ENCODE data around the gene NTM.

NTM gene

GRCh38 chr11:131601586-131601985 lies 231.2 kb downstream of the NTM start:
- no peak for DNase-seq (ENCODE audit: low read depth)

- DNase-seq (ENCODE audit: low read depth) = no peak
Observed at GRCh38 chr11:131602431-131602830, 232.0 kb downstream of the NTM start.

- no peak for DNase-seq (ENCODE audit: low read depth)
Observed at GRCh38 chr11:131606811-131607335, 236.5 kb downstream of the NTM start.

- DNase-seq (ENCODE audit: low read depth) = no peak
Observed at GRCh38 chr11:131609337-131609736, 238.9 kb downstream of the NTM start.

- DNase-seq (ENCODE audit: low read depth) = no peak
Observed at GRCh38 chr11:131609921-131610320, 239.5 kb downstream of the NTM start.

GRCh38 chr11:131611322-131611721 lies 240.9 kb downstream of the NTM start:
- DNase-seq (ENCODE audit: low read depth) = no peak

- DNase-seq (ENCODE audit: low read depth) = no peak
Observed at GRCh38 chr11:131612533-131612932, 242.1 kb downstream of the NTM start.

- no peak for DNase-seq (ENCODE audit: low read depth)
Observed at GRCh38 chr11:131614631-131615030, 244.2 kb downstream of the NTM start.

- DNase-seq (ENCODE audit: low read depth) = no peak
Observed at GRCh38 chr11:131615611-131616010, 245.2 kb downstream of the NTM start.

GRCh38 chr11:131616481-131617140 lies 246.2 kb downstream of the NTM start:
- no peak for DNase-seq (ENCODE audit: low read depth)

- DNase-seq (ENCODE audit: low read depth) = no peak
Observed at GRCh38 chr11:131618201-131618600, 247.8 kb downstream of the NTM start.

- no peak for DNase-seq (ENCODE audit: low read depth)
Observed at GRCh38 chr11:131622193-131622592, 251.8 kb downstream of the NTM start.

- no peak for DNase-seq (ENCODE audit: low read depth)
Observed at GRCh38 chr11:131624531-131624930, 254.1 kb downstream of the NTM start.

- no peak for DNase-seq (ENCODE audit: low read depth)
Observed at GRCh38 chr11:131626788-131627187, 256.4 kb downstream of the NTM start.

- DNase-seq (ENCODE audit: low read depth) = no peak
Observed at GRCh38 chr11:131628739-131629138, 258.3 kb downstream of the NTM start.

- no peak for DNase-seq (ENCODE audit: low read depth)
Observed at GRCh38 chr11:131629925-131630540, 259.6 kb downstream of the NTM start.

GRCh38 chr11:131632971-131633370 lies 262.6 kb downstream of the NTM start:
- DNase-seq (ENCODE audit: low read depth) = no peak

- DNase-seq (ENCODE audit: low read depth) = no peak
Observed at GRCh38 chr11:131633921-131634715, 263.7 kb downstream of the NTM start.

- DNase-seq (ENCODE audit: low read depth) = no peak
Observed at GRCh38 chr11:131637469-131638175, 267.2 kb downstream of the NTM start.

- no peak for DNase-seq (ENCODE audit: low read depth)
Observed at GRCh38 chr11:131638889-131639288, 268.5 kb downstream of the NTM start.

- DNase-seq (ENCODE audit: low read depth) = no peak
Observed at GRCh38 chr11:131640320-131640719, 269.9 kb downstream of the NTM start.

All from activated T-helper 9 cell treated with anti-CD3 and anti-CD28 coated beads, Interleukin-2, amount 50 U/mL, for 16 hours (primary cell).